Mammary epithelial cell (primary cell): ENCODE results near the gene CTTN.

Source experiments
- CTCF ChIP-seq, 2 donors: IDR thresholded peaks in 1 of 2; conservative IDR thresholded peaks in 1 of 2; 2 replicates each; pipeline ENCODE4 v1.5.1; 2011 to 2012; ENCODE audit warnings: inconsistent platforms in 2 of 2, low read length in 2 of 2, mild to moderate bottlenecking in 2 of 2, control low read depth in 1 of 2, low read depth in 1 of 2; ENCODE audit not compliant: insufficient read depth in 1 of 2; ENCODE audit errors: extremely low read depth in 1 of 2
- EZH2 ChIP-seq: IDR thresholded peaks from 2 replicates; pipeline ENCODE4 v1.6.1; 2012; ENCODE audit warnings: low read length, inconsistent platforms, borderline replicate concordance

- TF ChIP-seq CTCF (conservative IDR thresholded peaks at IDR 0.05 in 1 of 2, IDR thresholded peaks at IDR 0.05 in 1 of 2; ENCODE audit: extremely low read depth in 1 of 2, insufficient read depth in 1 of 2, low read depth in 1 of 2, low read length in 2 of 2) (no peak), EZH2 (no peak)
Measured at GRCh38 chr11:70409437-70409836, 11.1 kb downstream of the CTTN start.
